ENCODE measurements around the gene RFLNA.

DNA sequence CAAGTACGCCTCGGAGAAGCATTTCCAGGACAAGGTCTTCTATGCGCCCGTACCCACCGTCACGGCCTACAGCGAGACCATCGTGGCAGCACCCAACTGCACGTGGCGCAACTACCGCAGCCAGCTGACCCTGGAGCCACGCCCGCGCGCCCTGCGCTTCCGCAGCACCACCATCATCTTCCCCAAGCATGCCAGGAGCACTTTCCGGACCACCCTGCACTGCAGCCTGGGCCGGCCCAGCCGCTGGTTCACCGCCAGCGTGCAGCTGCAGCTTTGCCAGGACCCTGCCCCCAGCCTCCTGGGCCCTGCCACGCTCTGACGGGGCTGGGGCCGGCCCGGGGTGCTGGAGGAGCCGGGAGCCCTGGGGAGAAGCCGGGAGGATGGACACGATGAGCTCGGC lies 19.3 kb downstream of the RFLNA start:
- TF ChIP-seq, protein P1, sequence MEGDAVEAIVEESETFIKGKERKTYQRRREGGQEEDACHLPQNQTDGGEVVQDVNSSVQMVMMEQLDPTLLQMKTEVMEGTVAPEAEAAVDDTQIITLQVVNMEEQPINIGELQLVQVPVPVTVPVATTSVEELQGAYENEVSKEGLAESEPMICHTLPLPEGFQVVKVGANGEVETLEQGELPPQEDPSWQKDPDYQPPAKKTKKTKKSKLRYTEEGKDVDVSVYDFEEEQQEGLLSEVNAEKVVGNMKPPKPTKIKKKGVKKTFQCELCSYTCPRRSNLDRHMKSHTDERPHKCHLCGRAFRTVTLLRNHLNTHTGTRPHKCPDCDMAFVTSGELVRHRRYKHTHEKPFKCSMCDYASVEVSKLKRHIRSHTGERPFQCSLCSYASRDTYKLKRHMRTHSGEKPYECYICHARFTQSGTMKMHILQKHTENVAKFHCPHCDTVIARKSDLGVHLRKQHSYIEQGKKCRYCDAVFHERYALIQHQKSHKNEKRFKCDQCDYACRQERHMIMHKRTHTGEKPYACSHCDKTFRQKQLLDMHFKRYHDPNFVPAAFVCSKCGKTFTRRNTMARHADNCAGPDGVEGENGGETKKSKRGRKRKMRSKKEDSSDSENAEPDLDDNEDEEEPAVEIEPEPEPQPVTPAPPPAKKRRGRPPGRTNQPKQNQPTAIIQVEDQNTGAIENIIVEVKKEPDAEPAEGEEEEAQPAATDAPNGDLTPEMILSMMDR (conservative IDR thresholded peaks at IDR 0.05; ENCODE audit: low read depth in 2 of 2), result no peak
- no peak for TF ChIP-seq POLR2AphosphoS5 (IDR thresholded peaks at IDR 0.05; ENCODE audit: low read depth)
- TF ChIP-seq CREB1 (CRISPR knock-in tag; IDR thresholded peaks at IDR 0.05; ENCODE audit: low read depth), result no peak
- TF ChIP-seq EZH2 (IDR thresholded peaks at IDR 0.05; ENCODE audit: low read depth, unreplicated experiment), result no peak
- TF ChIP-seq, protein P2, sequence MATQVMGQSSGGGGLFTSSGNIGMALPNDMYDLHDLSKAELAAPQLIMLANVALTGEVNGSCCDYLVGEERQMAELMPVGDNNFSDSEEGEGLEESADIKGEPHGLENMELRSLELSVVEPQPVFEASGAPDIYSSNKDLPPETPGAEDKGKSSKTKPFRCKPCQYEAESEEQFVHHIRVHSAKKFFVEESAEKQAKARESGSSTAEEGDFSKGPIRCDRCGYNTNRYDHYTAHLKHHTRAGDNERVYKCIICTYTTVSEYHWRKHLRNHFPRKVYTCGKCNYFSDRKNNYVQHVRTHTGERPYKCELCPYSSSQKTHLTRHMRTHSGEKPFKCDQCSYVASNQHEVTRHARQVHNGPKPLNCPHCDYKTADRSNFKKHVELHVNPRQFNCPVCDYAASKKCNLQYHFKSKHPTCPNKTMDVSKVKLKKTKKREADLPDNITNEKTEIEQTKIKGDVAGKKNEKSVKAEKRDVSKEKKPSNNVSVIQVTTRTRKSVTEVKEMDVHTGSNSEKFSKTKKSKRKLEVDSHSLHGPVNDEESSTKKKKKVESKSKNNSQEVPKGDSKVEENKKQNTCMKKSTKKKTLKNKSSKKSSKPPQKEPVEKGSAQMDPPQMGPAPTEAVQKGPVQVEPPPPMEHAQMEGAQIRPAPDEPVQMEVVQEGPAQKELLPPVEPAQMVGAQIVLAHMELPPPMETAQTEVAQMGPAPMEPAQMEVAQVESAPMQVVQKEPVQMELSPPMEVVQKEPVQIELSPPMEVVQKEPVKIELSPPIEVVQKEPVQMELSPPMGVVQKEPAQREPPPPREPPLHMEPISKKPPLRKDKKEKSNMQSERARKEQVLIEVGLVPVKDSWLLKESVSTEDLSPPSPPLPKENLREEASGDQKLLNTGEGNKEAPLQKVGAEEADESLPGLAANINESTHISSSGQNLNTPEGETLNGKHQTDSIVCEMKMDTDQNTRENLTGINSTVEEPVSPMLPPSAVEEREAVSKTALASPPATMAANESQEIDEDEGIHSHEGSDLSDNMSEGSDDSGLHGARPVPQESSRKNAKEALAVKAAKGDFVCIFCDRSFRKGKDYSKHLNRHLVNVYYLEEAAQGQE (IDR thresholded peaks at IDR 0.05; ENCODE audit: unreplicated experiment), result no peak
- TF ChIP-seq EZH2phosphoT487 (IDR thresholded peaks at IDR 0.05; ENCODE audit: unreplicated experiment), result no peak
- TF ChIP-seq STAT1 (IDR thresholded peaks at IDR 0.05; ENCODE audit: unreplicated experiment), result no peak
- no peak for TF ChIP-seq ZNF114 (CRISPR knock-in tag; IDR thresholded peaks at IDR 0.05)
- TF ChIP-seq JUNB (IDR thresholded peaks at IDR 0.05; ENCODE audit: unreplicated experiment), result no peak
- TF ChIP-seq, protein P3, sequence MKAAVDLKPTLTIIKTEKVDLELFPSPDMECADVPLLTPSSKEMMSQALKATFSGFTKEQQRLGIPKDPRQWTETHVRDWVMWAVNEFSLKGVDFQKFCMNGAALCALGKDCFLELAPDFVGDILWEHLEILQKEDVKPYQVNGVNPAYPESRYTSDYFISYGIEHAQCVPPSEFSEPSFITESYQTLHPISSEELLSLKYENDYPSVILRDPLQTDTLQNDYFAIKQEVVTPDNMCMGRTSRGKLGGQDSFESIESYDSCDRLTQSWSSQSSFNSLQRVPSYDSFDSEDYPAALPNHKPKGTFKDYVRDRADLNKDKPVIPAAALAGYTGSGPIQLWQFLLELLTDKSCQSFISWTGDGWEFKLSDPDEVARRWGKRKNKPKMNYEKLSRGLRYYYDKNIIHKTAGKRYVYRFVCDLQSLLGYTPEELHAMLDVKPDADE (IDR thresholded peaks at IDR 0.05), result no peak

All from GM23338 (cell line).